H9 (cell line): Measurements from ENCODE around the gene TMEFF2. TPM values are rescaled to one million over a fixed set of nuclear protein-coding genes. Genes with fewer than 3 reads are reported as not detected.

Source experiments
- DNase-seq: peaks from one replicate; pipeline ENCODE4 v3.0.0-alpha.2; 2017
- H2AFZ ChIP-seq: one replicate; pipeline ENCODE4 v1.6.1; 2013; ENCODE audit warnings: mild to moderate bottlenecking, low read length, control low read depth, moderate library complexity
- H2AK5ac ChIP-seq: 2 replicates; pipeline ENCODE4 v1.6.1; 2013; ENCODE audit warnings: low read length, control low read depth, mixed read lengths; ENCODE audit not compliant: insufficient read length
- H2BK120ac ChIP-seq: one replicate; pipeline ENCODE4 v1.6.1; 2013; ENCODE audit warnings: low read depth, mild to moderate bottlenecking, low read length, control low read depth, inconsistent platforms; ENCODE audit not compliant: poor library complexity, severe bottlenecking
- H2BK12ac ChIP-seq: 2 replicates; pipeline ENCODE4 v1.6.1; 2013; ENCODE audit warnings: low read length, control low read depth, mixed read lengths, low read depth; ENCODE audit not compliant: insufficient read length
- H2BK15ac ChIP-seq: 2 replicates; pipeline ENCODE4 v1.6.1; 2013; ENCODE audit warnings: low read depth, low read length, control low read depth
- H2BK20ac ChIP-seq: one replicate; pipeline ENCODE4 v1.6.1; 2013; ENCODE audit warnings: low read depth, mild to moderate bottlenecking, low read length, control low read depth, inconsistent platforms; ENCODE audit not compliant: poor library complexity, severe bottlenecking
- H2BK5ac ChIP-seq: 2 replicates; pipeline ENCODE4 v1.6.1; 2013; ENCODE audit warnings: low read length, control low read depth, mixed read lengths; ENCODE audit not compliant: insufficient read length
- H3K14ac ChIP-seq: 2 replicates; pipeline ENCODE4 v1.6.1; 2013; ENCODE audit warnings: low read length, control low read depth; ENCODE audit not compliant: insufficient read depth
- H3K18ac ChIP-seq: 2 replicates; pipeline ENCODE4 v1.6.1; 2013; ENCODE audit warnings: low read depth, mild to moderate bottlenecking, mixed read lengths, low read length, control low read depth; ENCODE audit not compliant: insufficient read length
- H3K23ac ChIP-seq: 2 replicates; pipeline ENCODE4 v1.6.1; 2013; ENCODE audit warnings: low read length, control low read depth, mixed read lengths, low read depth; ENCODE audit not compliant: insufficient read length
- H3K23me2 ChIP-seq: 2 replicates; pipeline ENCODE4 v1.6.1; 2013; ENCODE audit warnings: low read depth, mild to moderate bottlenecking, mixed read lengths, low read length, control low read depth; ENCODE audit not compliant: insufficient read length, poor library complexity, severe bottlenecking
- H3K27ac ChIP-seq: 2 replicates; pipeline ENCODE4 v1.5.1; 2013; ENCODE audit warnings: low read length, control low read depth, mixed read lengths, low read depth; ENCODE audit not compliant: insufficient read length
- H3K27me3 ChIP-seq: 2 replicates; pipeline ENCODE4 v1.6.1; 2013; ENCODE audit warnings: low read length, control low read depth, inconsistent platforms; ENCODE audit not compliant: insufficient read depth
- H3K4ac ChIP-seq: 2 replicates; pipeline ENCODE4 v1.6.1; 2013; ENCODE audit warnings: low read depth, mild to moderate bottlenecking, control low read depth, inconsistent platforms, low read length, moderate library complexity
- H3K4me1 ChIP-seq: 2 replicates; pipeline ENCODE4 v1.6.1; 2013; ENCODE audit warnings: low read length, control low read depth, inconsistent platforms; ENCODE audit not compliant: insufficient read depth
- H3K4me2 ChIP-seq: 2 replicates; pipeline ENCODE4 v1.6.1; 2013; ENCODE audit warnings: low read length, control low read depth, mixed read lengths; ENCODE audit not compliant: insufficient read length, insufficient read depth
- H3K56ac ChIP-seq: 2 replicates; pipeline ENCODE4 v1.6.1; 2013; ENCODE audit warnings: low read depth, mild to moderate bottlenecking, mixed read lengths, low read length, control low read depth; ENCODE audit not compliant: insufficient read length
- H3K79me1 ChIP-seq: 2 replicates; pipeline ENCODE4 v1.6.1; 2013; ENCODE audit warnings: low read depth, mild to moderate bottlenecking, moderate library complexity, low read length, control low read depth, inconsistent platforms; ENCODE audit not compliant: insufficient read depth, poor library complexity, severe bottlenecking
- H3K79me2 ChIP-seq: 2 replicates; pipeline ENCODE4 v1.6.1; 2013; ENCODE audit warnings: low read length, control low read depth, inconsistent platforms; ENCODE audit not compliant: insufficient read depth
- H3K9ac ChIP-seq: 2 replicates; pipeline ENCODE4 v1.6.1; 2013; ENCODE audit warnings: low read length, control low read depth, mixed read lengths; ENCODE audit not compliant: insufficient read length; ENCODE audit errors: extremely low read depth
- H3K9me3 ChIP-seq: one replicate; pipeline ENCODE4 v1.6.1; 2013; ENCODE audit warnings: low read depth, low read length, inconsistent platforms; ENCODE audit not compliant: control insufficient read depth
- H3T11ph ChIP-seq: one replicate; pipeline ENCODE4 v1.6.1; 2013; ENCODE audit warnings: mild to moderate bottlenecking, low read length, control low read depth, inconsistent platforms
- H4K20me1 ChIP-seq: one replicate; pipeline ENCODE4 v1.6.1; 2013; ENCODE audit not compliant: control insufficient read depth, insufficient read length, insufficient read depth
- H4K5ac ChIP-seq: 2 replicates; pipeline ENCODE4 v1.6.1; 2013; ENCODE audit warnings: low read depth, mild to moderate bottlenecking, mixed read lengths, low read length, control low read depth; ENCODE audit not compliant: insufficient read length
- H4K8ac ChIP-seq: replicated peaks from 2 replicates; pipeline ENCODE4 v1.6.1; 2013; ENCODE audit warnings: low read length, control low read depth, mixed read lengths, low read depth; ENCODE audit not compliant: insufficient read length
- H4K91ac ChIP-seq: 2 replicates; pipeline ENCODE4 v1.6.1; 2013; ENCODE audit warnings: low read depth, mild to moderate bottlenecking, moderate library complexity, mixed read lengths, low read length, control low read depth; ENCODE audit not compliant: insufficient read length
- H3K27ac Mint-ChIP-seq, 3 experiments: 2 replicates in 2 of 3; 3 replicates in 1 of 3; pipeline ENCODE4 v1.8.0; 2020 to 2021; ENCODE audit warnings: mixed read lengths in 3 of 3, mild to moderate bottlenecking in 1 of 3, moderate library complexity in 1 of 3
- H3K27me3 Mint-ChIP-seq: 2 replicates; pipeline ENCODE4 v1.8.0; 2021; ENCODE audit warnings: low read depth, mild to moderate bottlenecking, moderate library complexity, mixed read lengths
- H3K36me3 Mint-ChIP-seq, 3 experiments: 2 replicates in 2 of 3; 3 replicates in 1 of 3; pipeline ENCODE4 v1.8.0; 2020 to 2021; ENCODE audit warnings: low read depth in 3 of 3, mixed read lengths in 3 of 3; ENCODE audit not compliant: insufficient read depth in 1 of 3
- H3K4me1 Mint-ChIP-seq, 2 experiments: 2 replicates each; pipeline ENCODE4 v1.8.0; 2020; ENCODE audit warnings: mixed read lengths in 2 of 2
- H3K4me3 Mint-ChIP-seq, 2 experiments: 2 replicates in 1 of 2; 3 replicates in 1 of 2; pipeline ENCODE4 v1.8.0; 2020 to 2021; ENCODE audit warnings: mild to moderate bottlenecking in 2 of 2, mixed read lengths in 2 of 2, moderate library complexity in 1 of 2
- H3K9me3 Mint-ChIP-seq, 2 experiments: 2 replicates in 1 of 2; 3 replicates in 1 of 2; pipeline ENCODE4 v1.8.0; 2020; ENCODE audit warnings: mild to moderate bottlenecking in 2 of 2, mixed read lengths in 2 of 2, moderate library complexity in 1 of 2
- total RNA-seq: library from RNA; stranded (reverse); gene quantifications from 2 replicates; pipeline ENCODE4 v1.2.1, GENCODE V29; 2021
- TF ChIP-seq, protein P1 (sequence below): fragments of 200-600 bp; sonication (generic); conservative IDR thresholded peaks from 3 replicates; pipeline ENCODE4 v1.8.0; 2021; ENCODE audit warnings: antibody characterized with exemption, mild to moderate bottlenecking

The TMEFF2 gene
- total RNA-seq, 1 experiment from 2014 or later = 0.39 TPM

DNA sequence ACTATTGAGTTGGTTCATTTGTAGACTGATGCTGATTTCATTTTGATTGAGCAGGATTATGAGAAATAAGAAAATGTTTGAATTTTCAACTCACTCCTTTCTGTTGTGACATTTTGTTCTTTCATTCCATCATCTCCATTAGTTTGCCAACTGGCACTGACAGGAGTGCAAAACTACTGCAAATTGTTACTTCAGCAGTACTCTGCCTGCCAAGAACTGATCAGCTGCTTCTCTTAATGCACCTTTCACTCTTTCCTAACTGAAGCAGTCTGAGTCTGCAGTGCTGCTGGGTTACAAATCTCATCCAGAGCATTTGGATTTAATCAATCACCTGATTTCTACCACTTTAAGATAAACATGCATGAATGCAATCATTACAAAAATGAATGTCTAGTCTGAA, 70.9 kb downstream of the TMEFF2 start:
- no peak overlapping the region for H2BK12ac ChIP-seq
- no peak overlapping the region for H4K8ac ChIP-seq
- H3K4me3 Mint-ChIP-seq = no peak overlapping the region
- H2BK5ac ChIP-seq = no peak overlapping the region
- H3K4me1 ChIP-seq = no peaks in the 10 kb centered on the region; the same call in 1 of the 2 replicates
- no peak overlapping the region for H3K4ac ChIP-seq
- H3K23me2 ChIP-seq = no peaks in the 10 kb centered on the region
- H3T11ph ChIP-seq = no peak overlapping the region
- no peak overlapping the region for H2AFZ ChIP-seq
- H3K27ac ChIP-seq = no peak overlapping the region
- no peak overlapping the region for H3K9ac ChIP-seq
- H3K14ac ChIP-seq = no peak overlapping the region
- no peak overlapping the region for H3K4me2 ChIP-seq
- TF ChIP-seq, protein P1, sequence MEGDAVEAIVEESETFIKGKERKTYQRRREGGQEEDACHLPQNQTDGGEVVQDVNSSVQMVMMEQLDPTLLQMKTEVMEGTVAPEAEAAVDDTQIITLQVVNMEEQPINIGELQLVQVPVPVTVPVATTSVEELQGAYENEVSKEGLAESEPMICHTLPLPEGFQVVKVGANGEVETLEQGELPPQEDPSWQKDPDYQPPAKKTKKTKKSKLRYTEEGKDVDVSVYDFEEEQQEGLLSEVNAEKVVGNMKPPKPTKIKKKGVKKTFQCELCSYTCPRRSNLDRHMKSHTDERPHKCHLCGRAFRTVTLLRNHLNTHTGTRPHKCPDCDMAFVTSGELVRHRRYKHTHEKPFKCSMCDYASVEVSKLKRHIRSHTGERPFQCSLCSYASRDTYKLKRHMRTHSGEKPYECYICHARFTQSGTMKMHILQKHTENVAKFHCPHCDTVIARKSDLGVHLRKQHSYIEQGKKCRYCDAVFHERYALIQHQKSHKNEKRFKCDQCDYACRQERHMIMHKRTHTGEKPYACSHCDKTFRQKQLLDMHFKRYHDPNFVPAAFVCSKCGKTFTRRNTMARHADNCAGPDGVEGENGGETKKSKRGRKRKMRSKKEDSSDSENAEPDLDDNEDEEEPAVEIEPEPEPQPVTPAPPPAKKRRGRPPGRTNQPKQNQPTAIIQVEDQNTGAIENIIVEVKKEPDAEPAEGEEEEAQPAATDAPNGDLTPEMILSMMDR = no peak
- H3K27ac Mint-ChIP-seq = no peak overlapping the region
- H2BK120ac ChIP-seq = no peak overlapping the region
- H3K27me3 ChIP-seq = no peaks in the 10 kb centered on the region
- no peaks in the 10 kb centered on the region for H3K79me2 ChIP-seq
- no peaks in the 10 kb centered on the region for H3K27me3 Mint-ChIP-seq
- no peak overlapping the region for H2BK15ac ChIP-seq
- no peak overlapping the region for H3K18ac ChIP-seq
- H4K5ac ChIP-seq = no peak overlapping the region
- H3K79me1 ChIP-seq = no peaks in the 10 kb centered on the region
- H3K9me3 Mint-ChIP-seq = no peaks in the 10 kb centered on the region; a peak in 1 of 5 replicates
- H4K91ac ChIP-seq = no peak overlapping the region
- H2AK5ac ChIP-seq = no peak overlapping the region
- H3K56ac ChIP-seq = no peak overlapping the region
- no peaks in the 10 kb centered on the region for H3K36me3 Mint-ChIP-seq
- no peak overlapping the region for H2BK20ac ChIP-seq
- peaks cover 0 to 7% of the 10 kb centered on the region in 2 experiments; a peak in 2 of 4 replicates for H3K4me1 Mint-ChIP-seq
- no peak for DNase-seq
- H4K20me1 ChIP-seq = no peaks in the 10 kb centered on the region
- no peaks in the 10 kb centered on the region for H3K9me3 ChIP-seq
- no peak overlapping the region for H3K23ac ChIP-seq
